Prostate gland (tissue), 2 donors: ENCODE results near the gene PET100.

ENCODE experiments used
- CTCF ChIP-seq, 4 experiments: fragments of 200-600 bp in 2 of 4; fragments of 450-650 bp in 2 of 4; sonication (generic) in 2 of 4; IDR thresholded peaks; 1 replicate in 3 of 4; 2 replicates in 1 of 4; pipeline ENCODE4 v1.5.1; 2016 to 2019; ENCODE audit warnings: antibody characterized with exemption in 4 of 4, mild to moderate bottlenecking in 2 of 4, moderate library complexity in 2 of 4
- POLR2A ChIP-seq: fragments of 450-650 bp; IDR thresholded peaks from one replicate; pipeline ENCODE4 v1.6.1; 2016; ENCODE audit warnings: antibody characterized with exemption, mild to moderate bottlenecking

GRCh38 chr19:7602240-7602934 is 27.2 kb upstream of the PET100 start:
- no peak for TF ChIP-seq CTCF (IDR thresholded peaks at IDR 0.05)
- TF ChIP-seq POLR2A = no peak
